ENCODE measurements around the gene XPA. TPM values are rescaled to one million over a fixed set of nuclear protein-coding genes. Genes with fewer than 3 reads are reported as not detected.

XPA gene
- total RNA-seq, 3 donors from 2014 or later, result 10.8 to 24.0 (median 14.6) TPM

DNA sequence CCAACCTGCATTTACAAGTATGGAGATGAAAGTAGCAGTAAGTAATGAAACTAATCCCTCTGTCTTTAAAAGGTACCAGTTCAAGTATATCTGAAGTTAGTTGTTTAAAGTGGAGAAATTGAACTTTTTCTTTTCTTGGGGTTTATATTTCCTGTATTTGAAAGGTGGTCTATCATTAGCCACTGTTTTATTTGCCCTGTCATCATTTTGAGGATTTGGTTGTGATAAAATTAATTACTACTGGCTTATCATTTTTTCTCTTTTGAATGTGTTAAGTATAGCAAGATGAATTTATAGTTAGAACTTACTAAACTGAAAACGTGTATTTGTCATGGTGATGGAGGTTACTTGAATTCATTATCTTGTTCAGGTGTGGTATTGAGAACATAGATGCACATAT is 38.4 kb downstream of the XPA start:
- Histone ChIP-seq H3K36me3 (ENCODE audit: low read depth) (peaks cover 10% of the 10 kb centered on the region), H3K9me3 (no peaks in the 10 kb centered on the region), H3K4me3 (no peak overlapping the region), H3K4me1 (ENCODE audit: low read depth) (no peaks in the 10 kb centered on the region)
- intact Hi-C loops (cut with DNase I, micrococcal nuclease), result no loop called here
- no peak for TF ChIP-seq CTCF (IDR thresholded peaks at IDR 0.05)
- DNase-seq (no peak), ATAC-seq (no peak)

- no peaks in the 10 kb centered on the region for H3K4me1 ChIP-seq (ENCODE audit: low read depth)
- no peak for DNase-seq
- intact Hi-C loops (cut with DNase I, micrococcal nuclease), result no loop called here
- no peak for TF ChIP-seq CTCF (IDR thresholded peaks at IDR 0.05)
- no peak for ATAC-seq
- no peak overlapping the region for H3K4me3 ChIP-seq
- peaks cover 4% of the 10 kb centered on the region for H3K36me3 ChIP-seq (ENCODE audit: low read depth)
- H3K9me3 ChIP-seq, result no peaks in the 10 kb centered on the region
These were observed 45.5 kb downstream of the XPA start for GRCh38 chr9:97651646-97652045.

- no peak for TF ChIP-seq CTCF (IDR thresholded peaks at IDR 0.05)
- no peaks in the 10 kb centered on the region for H3K9me3 ChIP-seq
- no peak for DNase-seq
- H3K4me1 ChIP-seq (ENCODE audit: low read depth), result no peaks in the 10 kb centered on the region
- H3K4me3 ChIP-seq, result no peak overlapping the region
- no peaks in the 10 kb centered on the region for H3K36me3 ChIP-seq (ENCODE audit: low read depth)
- intact Hi-C loops (cut with DNase I, micrococcal nuclease), result no loop called here
- ATAC-seq, result no peak
These were observed 49.1 kb downstream of the XPA start for GRCh38 chr9:97647996-97648395.

DNA sequence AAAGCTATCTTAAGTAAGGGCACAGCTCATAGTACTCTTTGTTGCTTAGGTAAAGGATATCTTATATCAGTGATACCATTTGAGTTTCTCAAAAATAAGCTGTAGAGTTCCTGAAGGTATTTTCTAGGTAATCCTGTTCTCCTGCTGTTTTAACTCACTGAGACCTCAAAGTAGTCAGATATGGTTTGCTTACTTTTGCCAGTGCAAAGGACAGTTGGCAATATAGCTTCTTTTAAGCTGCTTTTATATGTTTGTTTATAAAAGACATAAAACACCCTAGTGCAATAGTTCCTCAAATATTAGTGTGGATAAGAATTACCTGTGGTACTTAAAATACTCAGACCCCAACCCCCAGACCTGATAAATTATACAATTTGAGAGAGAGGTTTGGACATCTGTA is 51.4 kb downstream of the XPA start:
- Histone ChIP-seq H3K9me3 (no peaks in the 10 kb centered on the region), H3K36me3 (ENCODE audit: low read depth) (no peaks in the 10 kb centered on the region), H3K4me3 (no peak overlapping the region), H3K4me1 (ENCODE audit: low read depth) (no peaks in the 10 kb centered on the region)
- TF ChIP-seq CTCF (IDR thresholded peaks at IDR 0.05), result no peak
- ATAC-seq (no peak), DNase-seq (no peak)
- intact Hi-C loops (cut with DNase I, micrococcal nuclease), result no loop called here

DNA sequence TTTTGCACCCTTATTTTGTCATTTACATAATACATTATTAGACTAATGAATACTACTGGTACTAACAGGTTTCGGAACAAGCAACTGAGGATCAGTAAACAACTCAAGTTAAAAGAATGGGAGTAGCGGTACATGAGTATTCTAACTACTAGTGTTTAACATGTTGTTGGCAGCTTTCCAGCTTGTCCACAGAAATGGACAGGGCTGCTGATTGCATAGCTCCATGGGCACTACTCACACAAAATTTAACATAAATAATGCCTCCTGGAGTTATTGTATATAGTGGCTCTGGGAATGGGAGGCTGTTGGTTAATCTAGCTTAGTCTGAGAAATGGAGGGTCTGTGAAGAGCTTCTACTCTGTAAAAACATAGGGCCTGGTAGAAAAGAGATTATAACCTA is 56.8 kb downstream of the XPA start:
- DNase-seq (no peak), ATAC-seq (no peak)
- no peak for TF ChIP-seq CTCF (IDR thresholded peaks at IDR 0.05)
- Histone ChIP-seq H3K9me3 (no peaks in the 10 kb centered on the region), H3K4me1 (ENCODE audit: low read depth) (peaks cover 7% of the 10 kb centered on the region), H3K36me3 (ENCODE audit: low read depth) (no peaks in the 10 kb centered on the region), H3K4me3 (no peak overlapping the region)
- intact Hi-C loops (cut with DNase I, micrococcal nuclease), result no loop called here

- ATAC-seq, result no peak
- no peak for TF ChIP-seq CTCF (IDR thresholded peaks at IDR 0.05)
- no peaks in the 10 kb centered on the region for H3K9me3 ChIP-seq
- no peak overlapping the region for H3K4me3 ChIP-seq
- intact Hi-C loops (cut with DNase I, micrococcal nuclease), result no loop called here
- DNase-seq, result no peak
- peaks cover 18% of the 10 kb centered on the region for H3K4me1 ChIP-seq (ENCODE audit: low read depth)
- no peaks in the 10 kb centered on the region for H3K36me3 ChIP-seq (ENCODE audit: low read depth)
These were observed 58.5 kb downstream of the XPA start for GRCh38 chr9:97638666-97639065.

Measured in mucosa of descending colon (tissue), 3 donors.